ENCODE measurements around the gene TRMT11.

DNA sequence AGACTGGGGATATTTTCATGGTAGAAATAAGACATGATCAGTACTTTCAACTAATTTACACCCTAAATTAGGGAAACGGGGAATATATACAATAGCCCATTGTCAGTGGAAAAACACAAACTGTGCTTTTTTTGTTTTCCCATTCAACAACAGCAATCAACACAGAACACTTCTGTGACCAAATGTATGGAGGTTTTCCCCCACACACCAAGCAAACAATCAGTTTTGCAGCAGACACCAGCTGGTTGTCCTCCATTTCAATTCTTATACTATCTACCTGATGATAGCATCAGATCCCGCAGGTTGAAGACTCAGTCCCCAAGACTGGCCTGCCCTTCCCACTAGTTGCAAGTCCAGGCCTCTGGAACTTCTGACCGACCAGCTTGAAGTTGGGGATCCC is 25.2 kb upstream of the TRMT11 start:
- TF ChIP-seq POLR2A (IDR thresholded peaks at IDR 0.05; ENCODE audit: low read depth, low read length): no peak
- TF ChIP-seq POLR2AphosphoS5 (IDR thresholded peaks at IDR 0.05; ENCODE audit: low read depth, low read length): no peak
- TF ChIP-seq SPI1 (IDR thresholded peaks at IDR 0.05; ENCODE audit: low read depth, low read length): no peak
- TF ChIP-seq TAF1 (IDR thresholded peaks at IDR 0.05; ENCODE audit: low read depth, low read length): no peak
- TF ChIP-seq PAX5 (IDR thresholded peaks at IDR 0.05; ENCODE audit: insufficient read depth, low read length, severe bottlenecking): no peak
- no peak for TF ChIP-seq POU2F2 (IDR thresholded peaks at IDR 0.05; ENCODE audit: low read depth, low read length)

Measured in GM12891 (cell line).